Activated CD4-positive, alpha-beta T cell treated with anti-CD3 and anti-CD28 coated beads, Interleukin-2, amount 10 ng/mL, durations not matched to agents 7 days and 5 days (primary cell): ENCODE data around the gene CGN. TPM values are rescaled to one million over a fixed set of nuclear protein-coding genes. Genes with fewer than 3 reads are reported as not detected.

Source experiments
- CTCF ChIA-PET: fragments of 350-600 bp; sonication (Branson Sonifier 250); formaldehyde crosslinking; loops from one replicate; lab custom pipeline; 2021; ENCODE audit warnings: antibody characterized with exemption; lab: Charles Lee
- POLR2A ChIA-PET: fragments of 350-600 bp; sonication (Branson Sonifier 250); formaldehyde crosslinking; loops from one replicate; lab custom pipeline; 2021; ENCODE audit warnings: antibody characterized with exemption; lab: Charles Lee
- DNase-seq: peaks from one replicate; pipeline ENCODE4 v3.0.0-alpha.2; 2020
- H3K27ac Mint-ChIP-seq: one replicate; pipeline ENCODE4 v1.8.0; 2021; ENCODE audit warnings: mild to moderate bottlenecking, moderate library complexity, mixed read lengths
- H3K27me3 Mint-ChIP-seq: one replicate; pipeline ENCODE4 v1.8.0; 2021; ENCODE audit warnings: mixed read lengths
- H3K36me3 Mint-ChIP-seq: one replicate; pipeline ENCODE4 v1.8.0; 2021; ENCODE audit warnings: low read depth, mixed read lengths
- H3K4me1 Mint-ChIP-seq: one replicate; pipeline ENCODE4 v1.8.0; 2021; ENCODE audit warnings: mixed read lengths
- H3K4me3 Mint-ChIP-seq: one replicate; pipeline ENCODE4 v1.8.0; 2021; ENCODE audit warnings: mild to moderate bottlenecking, moderate library complexity, mixed read lengths
- H3K9me3 Mint-ChIP-seq: one replicate; pipeline ENCODE4 v1.8.0; 2021; ENCODE audit warnings: mixed read lengths
- total RNA-seq, 2 experiments: library from RNA; stranded (reverse); gene quantifications; one replicate each; pipeline ENCODE4 v1.2.3, GENCODE V29; 2021

Gene CGN
- total RNA-seq, 2 experiments from 2014 or later, result 0.17 to 0.30 TPM

DNA sequence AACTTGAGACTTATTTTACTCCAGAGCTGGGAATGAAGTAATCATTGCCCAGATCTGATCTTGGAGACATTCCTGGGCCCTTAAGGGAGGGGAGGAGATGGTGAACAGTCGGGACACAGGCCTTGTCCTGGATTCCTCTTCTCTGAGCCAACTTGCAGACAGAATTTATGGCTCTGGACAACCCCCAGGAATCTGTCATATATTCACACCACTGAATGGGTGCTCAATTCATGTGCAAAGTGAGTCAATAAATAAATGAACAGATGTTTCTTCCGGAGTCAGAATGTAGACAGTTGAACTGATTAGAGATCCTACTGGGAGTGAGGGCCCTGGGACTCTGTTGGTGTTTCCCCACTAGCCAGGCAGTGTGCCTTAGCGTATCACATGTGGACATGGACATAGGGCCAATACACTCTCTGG is 31.5 kb downstream of the CGN start:
- Mint-ChIP-seq H3K36me3 (no peaks in the 10 kb centered on the region), H3K4me1 (peaks cover 34% of the 10 kb centered on the region), H3K4me3 (no peak overlapping the region), H3K27me3 (peaks cover 10% of the 10 kb centered on the region), H3K27ac (no peak overlapping the region), H3K9me3 (no peaks in the 10 kb centered on the region)
- ChIA-PET POLR2A (no interaction called here), CTCF (interaction anchor here (0.7 kb wide), 1 partner anchor 220 kb away, joined by 3 read pairs; the partner anchor contains the start of gene MRPL9)
- DNase-seq, result no peak

- H3K27ac Mint-ChIP-seq, result no peak overlapping the region
- H3K4me3 Mint-ChIP-seq, result no peak overlapping the region
- DNase-seq, result no peak
- peaks cover 10% of the 10 kb centered on the region for H3K27me3 Mint-ChIP-seq
- no peaks in the 10 kb centered on the region for H3K9me3 Mint-ChIP-seq
- H3K36me3 Mint-ChIP-seq, result no peaks in the 10 kb centered on the region
- ChIA-PET CTCF (interaction anchor here (1.2 to 1.6 kb wide), 2 partner anchors 10 to 15 kb away, joined by 4 to 5 read pairs; no protein-coding TSS in a partner anchor), POLR2A (no interaction called here)
- H3K4me1 Mint-ChIP-seq, result peaks cover 24% of the 10 kb centered on the region
Observed at GRCh38 chr1:151545542-151545941, 34.4 kb downstream of the CGN start.

DNA sequence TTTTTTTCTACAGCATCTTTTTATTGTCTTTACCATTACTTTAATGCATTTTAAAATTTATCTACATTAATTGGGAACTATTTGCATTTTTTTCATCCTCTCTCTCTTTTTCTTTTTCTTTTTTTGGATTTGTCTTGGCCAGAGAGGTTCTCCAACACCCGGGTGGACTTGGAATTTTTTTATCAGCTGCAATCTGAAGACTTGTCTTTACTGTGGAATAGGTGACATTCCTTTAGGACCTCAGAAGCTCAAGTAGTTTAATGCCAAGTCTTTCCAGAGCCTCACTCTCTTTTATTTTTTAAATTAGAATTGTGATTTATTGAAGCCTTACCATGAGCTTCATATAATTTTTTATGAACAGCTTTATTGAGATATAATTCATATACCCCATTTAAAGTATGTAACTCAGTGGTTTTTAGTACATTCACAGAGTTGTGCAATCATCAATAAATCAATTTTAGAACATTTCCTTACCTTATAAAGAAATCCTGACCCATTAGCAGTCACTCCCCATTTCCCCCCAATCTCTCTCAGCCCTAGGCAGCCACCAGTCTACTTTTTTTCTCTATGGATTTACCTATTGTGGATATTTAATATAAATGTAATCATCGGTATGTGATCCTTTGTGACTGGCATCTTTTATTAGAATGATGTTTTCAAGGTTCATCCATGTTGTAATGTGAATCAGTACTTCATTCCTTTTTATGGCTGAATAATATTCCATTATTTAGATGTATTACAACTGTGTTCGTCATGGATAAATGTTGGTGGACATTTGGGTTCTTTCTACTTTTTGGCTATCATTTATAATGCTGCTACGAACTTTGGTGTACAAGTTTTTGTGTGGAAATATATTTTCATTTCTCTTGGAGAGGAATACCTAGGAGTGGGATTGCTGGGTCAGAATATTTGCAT is 35.1 kb downstream of the CGN start:
- CTCF ChIA-PET, result interaction anchor here (1.2 to 1.6 kb wide), 2 partner anchors 11 to 15 kb away, joined by 4 to 5 read pairs; no protein-coding TSS in a partner anchor
- H3K27me3 Mint-ChIP-seq, result peaks cover 10% of the 10 kb centered on the region
- no peak overlapping the region for H3K4me3 Mint-ChIP-seq
- no peak overlapping the region for H3K27ac Mint-ChIP-seq
- peaks cover 18% of the 10 kb centered on the region for H3K4me1 Mint-ChIP-seq
- no peak for DNase-seq
- no peaks in the 10 kb centered on the region for H3K36me3 Mint-ChIP-seq
- no peaks in the 10 kb centered on the region for H3K9me3 Mint-ChIP-seq
- POLR2A ChIA-PET, result no interaction called here

DNA sequence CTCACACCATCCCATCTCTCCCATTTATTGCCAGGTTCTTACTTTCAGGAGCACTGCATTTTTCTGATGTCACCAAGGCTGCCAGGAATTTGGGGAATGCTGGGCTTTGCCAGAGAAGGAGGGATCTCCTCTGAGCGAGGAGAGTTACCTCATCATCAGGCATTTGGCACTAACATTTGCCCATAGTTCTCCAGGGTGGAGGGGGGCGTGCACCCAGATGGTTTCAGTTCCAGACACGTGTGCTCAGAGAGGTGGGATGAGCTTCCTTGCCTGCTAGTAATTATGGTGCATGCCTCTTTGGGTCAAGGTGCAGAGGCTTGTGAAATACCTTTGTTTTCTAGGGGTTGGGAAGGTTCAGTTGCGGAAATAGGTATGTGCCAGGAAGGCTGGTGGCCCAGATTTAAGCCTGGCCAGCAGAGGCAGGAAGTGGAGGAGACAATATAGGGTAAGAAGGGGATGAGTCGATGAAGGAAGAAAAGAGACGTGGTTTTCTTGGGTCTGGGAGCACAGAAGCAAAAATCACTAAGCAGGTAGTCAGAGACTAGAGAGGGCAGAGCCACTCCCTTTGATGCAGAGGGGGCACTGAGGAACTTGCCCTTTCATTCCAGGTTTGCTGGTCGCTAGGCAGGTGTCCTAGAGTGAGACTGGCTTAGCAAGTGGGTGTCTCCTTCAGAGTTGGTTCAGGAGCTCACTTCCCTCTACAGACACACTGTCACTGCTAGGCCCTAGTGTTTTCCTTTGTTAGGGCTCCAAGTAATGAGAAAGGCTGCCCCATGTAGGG is 36.1 kb downstream of the CGN start:
- Mint-ChIP-seq H3K4me1 (peaks cover 11% of the 10 kb centered on the region), H3K4me3 (no peak overlapping the region), H3K27me3 (peaks cover 3% of the 10 kb centered on the region), H3K27ac (no peak overlapping the region), H3K9me3 (no peaks in the 10 kb centered on the region), H3K36me3 (no peaks in the 10 kb centered on the region)
- no peak for DNase-seq
- CTCF ChIA-PET, result interaction anchor here (1.4 kb wide), 1 partner anchor 11 kb away, joined by 3 read pairs; no protein-coding TSS in a partner anchor
- POLR2A ChIA-PET, result no interaction called here

DNA sequence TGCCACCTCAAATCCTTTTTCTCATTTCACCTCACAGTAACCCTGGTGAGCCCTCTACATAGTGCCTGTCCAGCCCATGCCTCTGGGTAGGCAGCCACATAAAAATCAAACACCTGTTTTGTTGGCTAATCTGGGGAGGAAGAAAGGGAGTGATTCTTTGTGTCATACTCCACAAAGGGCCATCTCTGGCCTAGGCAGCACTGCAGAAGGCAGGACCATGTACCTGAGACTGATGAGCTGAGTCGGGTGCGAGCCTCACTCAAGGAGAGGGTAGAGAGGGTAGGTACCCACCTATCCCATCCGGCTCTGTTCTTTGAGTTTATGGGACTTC is 36.7 kb downstream of the CGN start:
- Mint-ChIP-seq H3K27me3 (no peaks in the 10 kb centered on the region), H3K4me3 (no peak overlapping the region), H3K27ac (no peak overlapping the region), H3K4me1 (peaks cover 11% of the 10 kb centered on the region), H3K9me3 (no peaks in the 10 kb centered on the region), H3K36me3 (no peaks in the 10 kb centered on the region)
- ChIA-PET POLR2A (no interaction called here), CTCF (interaction anchor here (1.4 kb wide), 1 partner anchor 12 kb away, joined by 3 read pairs; no protein-coding TSS in a partner anchor)
- DNase-seq, result no peak

DNA sequence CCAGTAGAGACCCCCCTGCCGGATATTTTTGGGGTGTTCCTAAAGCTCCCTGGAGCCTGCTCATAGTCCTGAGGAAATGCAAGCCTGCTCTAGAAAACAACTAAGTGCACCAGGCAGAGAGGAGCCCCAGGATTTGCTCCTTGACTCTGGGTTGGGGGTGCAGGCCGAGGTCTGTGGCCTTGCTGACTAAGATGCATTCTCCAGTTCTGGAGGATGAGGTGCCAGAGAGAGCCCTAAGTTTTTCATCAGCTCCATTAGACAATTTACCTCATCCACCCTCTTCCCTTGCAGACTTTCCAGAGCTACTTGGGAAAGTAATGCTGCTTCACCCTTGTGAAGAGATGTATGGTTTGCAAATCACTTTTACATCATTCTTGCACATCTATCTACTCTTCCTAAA is 38.0 kb downstream of the CGN start:
- DNase-seq, result no peak
- Mint-ChIP-seq H3K4me1 (peaks cover 11% of the 10 kb centered on the region), H3K4me3 (no peak overlapping the region), H3K27me3 (no peaks in the 10 kb centered on the region), H3K9me3 (no peaks in the 10 kb centered on the region), H3K36me3 (no peaks in the 10 kb centered on the region), H3K27ac (no peak overlapping the region)
- POLR2A ChIA-PET, result no interaction called here
- CTCF ChIA-PET, result no interaction called here

GRCh38 chr1:151553659-151554058 is 42.5 kb downstream of the CGN start:
- DNase-seq, result no peak
- Mint-ChIP-seq H3K4me3 (no peak overlapping the region), H3K9me3 (no peaks in the 10 kb centered on the region), H3K27ac (no peak overlapping the region), H3K36me3 (no peaks in the 10 kb centered on the region), H3K4me1 (peaks cover 3% of the 10 kb centered on the region), H3K27me3 (no peaks in the 10 kb centered on the region)
- ChIA-PET CTCF (no interaction called here), POLR2A (no interaction called here)

GRCh38 chr1:151556052-151556451 is 44.9 kb downstream of the CGN start:
- Mint-ChIP-seq H3K4me3 (no peak overlapping the region), H3K27ac (no peak overlapping the region), H3K36me3 (no peaks in the 10 kb centered on the region), H3K27me3 (no peaks in the 10 kb centered on the region), H3K4me1 (peaks cover 3% of the 10 kb centered on the region), H3K9me3 (no peaks in the 10 kb centered on the region)
- no peak for DNase-seq
- CTCF ChIA-PET, result no interaction called here
- POLR2A ChIA-PET, result no interaction called here

DNA sequence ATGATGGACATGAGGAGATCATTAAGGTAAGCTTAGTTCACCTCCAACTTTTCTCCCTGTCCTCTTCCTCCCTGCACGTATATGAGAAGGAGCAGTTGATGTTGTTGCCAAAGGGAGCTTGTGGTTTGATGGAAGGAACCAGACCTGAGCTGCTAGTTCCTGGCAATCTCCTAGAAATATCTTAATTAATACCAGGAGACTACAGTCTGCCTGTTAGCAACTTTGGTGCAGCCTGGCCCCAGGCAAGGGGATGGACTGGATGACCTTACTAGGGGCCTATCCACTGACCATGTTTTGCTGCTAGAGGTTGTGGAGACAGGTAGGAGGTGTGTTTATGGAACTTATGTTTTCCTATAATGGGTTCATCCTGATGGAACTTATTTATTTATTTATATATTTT is 51.5 kb downstream of the CGN start:
- ChIA-PET POLR2A (no interaction called here), CTCF (interaction anchor here (1.2 kb wide), 1 partner anchor 16 kb away, joined by 3 read pairs; no protein-coding TSS in a partner anchor)
- H3K36me3 Mint-ChIP-seq, result no peaks in the 10 kb centered on the region
- DNase-seq, result no peak
- H3K27me3 Mint-ChIP-seq, result no peaks in the 10 kb centered on the region
- no peak overlapping the region for H3K27ac Mint-ChIP-seq
- H3K9me3 Mint-ChIP-seq, result no peaks in the 10 kb centered on the region
- H3K4me1 Mint-ChIP-seq, result peaks cover 3% of the 10 kb centered on the region
- H3K4me3 Mint-ChIP-seq, result no peak overlapping the region

- Mint-ChIP-seq H3K27me3 (no peaks in the 10 kb centered on the region), H3K4me1 (peaks cover 5% of the 10 kb centered on the region), H3K9me3 (no peaks in the 10 kb centered on the region), H3K36me3 (no peaks in the 10 kb centered on the region), H3K4me3 (no peak overlapping the region), H3K27ac (no peak overlapping the region)
- ChIA-PET POLR2A (no interaction called here), CTCF (interaction anchor here (1.7 kb wide), 1 partner anchor 18 kb away, joined by 6 read pairs; no protein-coding TSS in a partner anchor)
- no peak for DNase-seq
Observed at GRCh38 chr1:151563376-151563775, 52.2 kb downstream of the CGN start.

DNA sequence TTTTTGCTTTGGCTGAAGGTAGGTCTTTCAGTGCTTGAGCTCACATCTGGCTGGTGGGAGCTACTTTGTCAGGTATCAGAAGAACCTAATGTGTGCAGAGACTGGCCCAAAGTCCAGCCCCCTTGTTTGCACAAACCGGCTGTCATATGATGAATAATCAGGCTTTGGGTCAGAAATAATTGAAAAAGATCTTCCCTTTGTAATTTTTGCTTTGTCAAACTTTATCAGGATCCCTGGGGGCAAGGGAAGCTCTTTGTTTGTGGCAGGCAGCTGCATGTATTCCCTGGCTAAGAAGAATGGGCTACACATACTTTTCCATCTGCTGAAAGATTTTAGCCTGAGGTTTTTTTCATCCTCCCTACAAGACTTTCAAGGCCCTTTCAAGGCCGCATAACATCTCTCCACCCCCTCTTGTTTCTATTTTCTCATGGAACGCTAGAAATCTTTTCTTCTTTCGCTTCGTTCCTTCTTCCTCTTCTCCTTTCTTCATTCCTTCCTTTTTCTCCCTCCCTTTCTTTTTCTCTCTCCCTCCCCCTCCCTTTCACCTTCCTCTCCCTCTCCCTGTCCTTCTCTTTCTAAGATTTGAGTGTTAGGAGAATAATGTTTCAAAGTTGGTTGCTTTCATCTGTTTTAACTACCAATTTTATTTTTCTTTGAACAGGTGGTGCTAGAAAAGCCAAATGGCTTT is 54.5 kb downstream of the CGN start:
- POLR2A ChIA-PET, result interaction anchor here (0.9 kb wide), 1 partner anchor 14 kb away, joined by 3 read pairs; no protein-coding TSS in a partner anchor
- H3K27me3 Mint-ChIP-seq, result no peaks in the 10 kb centered on the region
- no peak overlapping the region for H3K4me3 Mint-ChIP-seq
- peaks cover 4% of the 10 kb centered on the region for H3K4me1 Mint-ChIP-seq
- no peak for DNase-seq
- H3K9me3 Mint-ChIP-seq, result no peaks in the 10 kb centered on the region
- no peak overlapping the region for H3K27ac Mint-ChIP-seq
- H3K36me3 Mint-ChIP-seq, result no peaks in the 10 kb centered on the region
- CTCF ChIA-PET, result interaction anchor here (0.8 kb wide), 1 partner anchor 18 kb away, joined by 3 read pairs; no protein-coding TSS in a partner anchor

GRCh38 chr1:151568626-151569088 is 57.5 kb downstream of the CGN start:
- ChIA-PET CTCF (interaction anchor here (0.9 kb wide), 1 partner anchor 11 kb away, joined by 5 read pairs; no protein-coding TSS in a partner anchor), POLR2A (no interaction called here)
- H3K4me1 Mint-ChIP-seq, result peaks cover 4% of the 10 kb centered on the region
- no peaks in the 10 kb centered on the region for H3K9me3 Mint-ChIP-seq
- no peaks in the 10 kb centered on the region for H3K36me3 Mint-ChIP-seq
- no peaks in the 10 kb centered on the region for H3K27me3 Mint-ChIP-seq
- H3K4me3 Mint-ChIP-seq, result no peak overlapping the region
- peak overlapping the region; percentile 54 for H3K27ac Mint-ChIP-seq
- DNase-seq, result no peak
